DND-41 (cell line): ENCODE measurements around the gene GRM7.

Experiments
- ATAC-seq: fragments of 200-7000 bp; cut with Tn5 transposase; 3 replicates; pipeline ENCODE4 v1.9.1; 2021; ENCODE audit warnings: low read depth; ENCODE audit not compliant: insufficient read depth
- DNase-seq: peaks from one replicate; pipeline ENCODE4 v3.0.0-alpha.2; 2020
- H2AFZ ChIP-seq: 2 replicates; pipeline ENCODE4 v1.6.0; 2012; ENCODE audit warnings: low read depth, low read length
- H3K27ac ChIP-seq: 2 replicates; pipeline ENCODE4 v1.5.1; 2012; ENCODE audit warnings: low read length, inconsistent platforms
- H3K27me3 ChIP-seq: fragments of 200-600 bp; sonication (generic); 2 replicates; pipeline ENCODE4 v1.6.0; 2012; ENCODE audit warnings: low read length, mild to moderate bottlenecking, inconsistent platforms; ENCODE audit not compliant: insufficient read depth, poor library complexity
- H3K36me3 ChIP-seq: 2 replicates; pipeline ENCODE4 v1.5.1; 2012; ENCODE audit warnings: low read length, inconsistent platforms; ENCODE audit not compliant: insufficient read depth
- H3K4me1 ChIP-seq: 2 replicates; pipeline ENCODE4 v1.5.1; 2012; ENCODE audit warnings: mild to moderate bottlenecking, low read length; ENCODE audit not compliant: insufficient read depth
- H3K4me2 ChIP-seq: 2 replicates; pipeline ENCODE4 v1.6.0; 2012; ENCODE audit warnings: mild to moderate bottlenecking, moderate library complexity, low read length, inconsistent platforms; ENCODE audit not compliant: insufficient read depth
- H3K4me3 ChIP-seq, 2 experiments: fragments of 200-600 bp in 1 of 2; shearing (Covaris generic) in 1 of 2; 2 replicates each; pipeline ENCODE4 v1.5.1; 2012 to 2016; ENCODE audit warnings: inconsistent platforms in 2 of 2, low read length in 2 of 2, mild to moderate bottlenecking in 2 of 2, low read depth in 1 of 2, moderate library complexity in 1 of 2
- H3K79me2 ChIP-seq: 2 replicates; pipeline ENCODE4 v1.6.0; 2012; ENCODE audit warnings: low read length, inconsistent platforms; ENCODE audit not compliant: insufficient read depth
- H3K9ac ChIP-seq: 2 replicates; pipeline ENCODE4 v1.6.0; 2012; ENCODE audit warnings: low read depth, mild to moderate bottlenecking, inconsistent platforms, low read length, moderate library complexity
- H3K9me3 ChIP-seq: 2 replicates; pipeline ENCODE4 v1.5.1; 2012; ENCODE audit warnings: low read length, moderate library complexity, mild to moderate bottlenecking, inconsistent platforms; ENCODE audit not compliant: insufficient read depth, severe bottlenecking
- H4K20me1 ChIP-seq: 2 replicates; pipeline ENCODE4 v1.6.0; 2012; ENCODE audit warnings: low read length; ENCODE audit not compliant: insufficient read depth
- EZH2 ChIP-seq: IDR thresholded peaks from 3 replicates; pipeline ENCODE4 v1.6.1; 2012; ENCODE audit warnings: borderline replicate concordance, low read depth, mild to moderate bottlenecking, moderate library complexity, low read length, inconsistent platforms; ENCODE audit not compliant: severe bottlenecking
- TF ChIP-seq, protein P1 (sequence below): IDR thresholded peaks from 2 replicates; pipeline ENCODE4 v1.5.1; 2012; ENCODE audit warnings: borderline replicate concordance, low read length, moderate library complexity, mild to moderate bottlenecking; ENCODE audit not compliant: poor library complexity, severe bottlenecking; ENCODE audit errors: extremely low read depth

GRM7 gene

DNA sequence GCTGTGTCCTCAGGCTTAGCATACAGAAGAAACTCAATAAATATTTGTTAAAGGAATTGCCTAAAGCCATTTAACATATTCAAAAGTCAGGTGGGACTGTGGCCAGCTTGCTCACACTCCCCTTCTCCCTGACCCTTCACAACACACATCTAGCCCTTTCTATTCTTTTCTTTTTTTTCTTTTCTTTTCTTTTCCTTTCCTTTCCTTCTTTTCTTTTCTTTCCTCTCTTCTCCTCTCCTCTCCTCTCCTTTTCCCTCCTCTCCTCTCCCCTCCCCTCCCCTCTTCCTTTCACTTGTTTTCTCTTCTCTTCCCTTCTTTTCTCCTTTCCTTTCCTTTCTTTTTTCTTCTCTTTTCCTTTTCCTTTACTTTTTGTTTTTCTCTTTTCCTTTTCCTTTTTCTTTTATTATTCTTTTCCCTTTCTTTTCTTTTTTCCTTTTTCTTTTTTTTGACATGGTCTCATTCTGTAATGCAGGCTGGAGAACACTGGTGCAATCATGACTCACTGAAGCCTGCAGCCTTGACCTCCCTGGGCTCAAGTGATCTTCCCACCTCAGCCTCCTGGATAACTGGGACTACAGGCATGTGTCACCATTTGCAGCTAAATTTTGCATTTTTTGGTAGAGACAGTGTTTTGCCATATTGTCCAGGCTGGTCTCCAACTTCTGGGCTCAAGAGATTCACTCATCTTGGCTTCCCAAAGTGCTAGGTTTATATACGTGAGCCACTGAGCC lies 377.8 kb downstream of the GRM7 start:
- Histone ChIP-seq H3K9me3 (no peaks in the 10 kb centered on the region), H3K36me3 (no peaks in the 10 kb centered on the region), H3K9ac (no peak overlapping the region), H3K4me1 (no peaks in the 10 kb centered on the region), H3K4me3 (no peak overlapping the region), H3K27me3 (no peaks in the 10 kb centered on the region), H3K4me2 (no peak overlapping the region), H3K27ac (no peak overlapping the region), H2AFZ (no peak overlapping the region), H3K79me2 (no peaks in the 10 kb centered on the region), H4K20me1 (no peaks in the 10 kb centered on the region)
- DNase-seq = no peak
- TF ChIP-seq, protein P1, sequence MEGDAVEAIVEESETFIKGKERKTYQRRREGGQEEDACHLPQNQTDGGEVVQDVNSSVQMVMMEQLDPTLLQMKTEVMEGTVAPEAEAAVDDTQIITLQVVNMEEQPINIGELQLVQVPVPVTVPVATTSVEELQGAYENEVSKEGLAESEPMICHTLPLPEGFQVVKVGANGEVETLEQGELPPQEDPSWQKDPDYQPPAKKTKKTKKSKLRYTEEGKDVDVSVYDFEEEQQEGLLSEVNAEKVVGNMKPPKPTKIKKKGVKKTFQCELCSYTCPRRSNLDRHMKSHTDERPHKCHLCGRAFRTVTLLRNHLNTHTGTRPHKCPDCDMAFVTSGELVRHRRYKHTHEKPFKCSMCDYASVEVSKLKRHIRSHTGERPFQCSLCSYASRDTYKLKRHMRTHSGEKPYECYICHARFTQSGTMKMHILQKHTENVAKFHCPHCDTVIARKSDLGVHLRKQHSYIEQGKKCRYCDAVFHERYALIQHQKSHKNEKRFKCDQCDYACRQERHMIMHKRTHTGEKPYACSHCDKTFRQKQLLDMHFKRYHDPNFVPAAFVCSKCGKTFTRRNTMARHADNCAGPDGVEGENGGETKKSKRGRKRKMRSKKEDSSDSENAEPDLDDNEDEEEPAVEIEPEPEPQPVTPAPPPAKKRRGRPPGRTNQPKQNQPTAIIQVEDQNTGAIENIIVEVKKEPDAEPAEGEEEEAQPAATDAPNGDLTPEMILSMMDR = no peak
- no peak for TF ChIP-seq EZH2
- no peak for ATAC-seq

- no peak overlapping the region for H3K4me2 ChIP-seq
- TF ChIP-seq EZH2 = no peak
- TF ChIP-seq, protein P1 = no peak
- no peak overlapping the region for H3K4me3 ChIP-seq
- H4K20me1 ChIP-seq = no peaks in the 10 kb centered on the region
- no peak for ATAC-seq
- no peak overlapping the region for H3K9ac ChIP-seq
- H3K4me1 ChIP-seq = no peaks in the 10 kb centered on the region
- H3K27ac ChIP-seq = no peak overlapping the region
- no peak overlapping the region for H2AFZ ChIP-seq
- no peak for DNase-seq
- H3K36me3 ChIP-seq = no peaks in the 10 kb centered on the region
- H3K9me3 ChIP-seq = no peaks in the 10 kb centered on the region
- no peaks in the 10 kb centered on the region for H3K27me3 ChIP-seq
- no peaks in the 10 kb centered on the region for H3K79me2 ChIP-seq
Observed at GRCh38 chr3:7241584-7242302, 380.8 kb downstream of the GRM7 start.

GRCh38 chr3:7242303-7242635 lies 381.4 kb downstream of the GRM7 start:
- H3K79me2 ChIP-seq = no peaks in the 10 kb centered on the region
- no peak for DNase-seq
- no peaks in the 10 kb centered on the region for H3K36me3 ChIP-seq
- no peak for ATAC-seq
- H3K4me1 ChIP-seq = no peaks in the 10 kb centered on the region
- H3K4me2 ChIP-seq = no peak overlapping the region
- no peak overlapping the region for H3K9ac ChIP-seq
- no peaks in the 10 kb centered on the region for H3K27me3 ChIP-seq
- no peak overlapping the region for H2AFZ ChIP-seq
- TF ChIP-seq EZH2 = no peak
- TF ChIP-seq, protein P1 = no peak
- H3K4me3 ChIP-seq = no peak overlapping the region
- no peaks in the 10 kb centered on the region for H3K9me3 ChIP-seq
- H3K27ac ChIP-seq = no peak overlapping the region
- no peaks in the 10 kb centered on the region for H4K20me1 ChIP-seq
